ENCODE data around the gene NPBWR2.

Gene NPBWR2

GRCh38 chr20:64152906-64153305 lies 45.5 kb upstream of the NPBWR2 start:
- Histone ChIP-seq H3K36me3 (replicated peaks; ENCODE audit: insufficient read depth, low read length) (no peaks in the 10 kb centered on the region), H3K4me3 (ENCODE audit: low read length) (no peak overlapping the region), H3K4me1 (ENCODE audit: low read length) (no peaks in the 10 kb centered on the region), H3K9me3 (replicated peaks; ENCODE audit: insufficient read depth, low read length) (no peaks in the 10 kb centered on the region), H2AFZ (ENCODE audit: low read length) (no peak overlapping the region), H3F3A (ENCODE audit: insufficient read depth, low read length) (no peaks in the 10 kb centered on the region), H3K27ac (ENCODE audit: low read length) (no peak overlapping the region), H3K9me2 (replicated peaks; ENCODE audit: insufficient read depth, low read length) (no peaks in the 10 kb centered on the region), H3K9ac (ENCODE audit: low read length) (no peak overlapping the region), H3K27me3 (replicated peaks; ENCODE audit: insufficient read depth, low read length) (peaks cover 94% of the 10 kb centered on the region), H3K79me2 (ENCODE audit: low read length) (no peaks in the 10 kb centered on the region), H3K4me2 (ENCODE audit: low read depth, low read length) (no peak overlapping the region), H4K20me1 (ENCODE audit: insufficient read depth, low read length) (no peaks in the 10 kb centered on the region)
- TF ChIP-seq EZH2phosphoT487 (IDR thresholded peaks at IDR 0.05; ENCODE audit: low read length) (no peak), EZH2 (optimal IDR thresholded peaks at IDR 0.05; ENCODE audit: low read depth, low read length) (no peak), CTCF (IDR thresholded peaks at IDR 0.05; ENCODE audit: low read length) (no peak)
- no peak for DNase-seq

- Histone ChIP-seq H3K27me3 (replicated peaks; ENCODE audit: insufficient read depth, low read length) (peaks cover 97% of the 10 kb centered on the region), H3K9me2 (replicated peaks; ENCODE audit: insufficient read depth, low read length) (no peaks in the 10 kb centered on the region), H3K79me2 (ENCODE audit: low read length) (no peaks in the 10 kb centered on the region), H3K4me2 (ENCODE audit: low read depth, low read length) (no peak overlapping the region), H3K4me1 (ENCODE audit: low read length) (no peaks in the 10 kb centered on the region), H3K4me3 (ENCODE audit: low read length) (no peak overlapping the region), H3K27ac (ENCODE audit: low read length) (no peak overlapping the region), H3K36me3 (replicated peaks; ENCODE audit: insufficient read depth, low read length) (no peaks in the 10 kb centered on the region), H3F3A (ENCODE audit: insufficient read depth, low read length) (no peaks in the 10 kb centered on the region), H2AFZ (ENCODE audit: low read length) (no peak overlapping the region), H3K9ac (ENCODE audit: low read length) (no peak overlapping the region), H3K9me3 (replicated peaks; ENCODE audit: insufficient read depth, low read length) (no peaks in the 10 kb centered on the region), H4K20me1 (ENCODE audit: insufficient read depth, low read length) (no peaks in the 10 kb centered on the region)
- no peak for TF ChIP-seq CTCF (IDR thresholded peaks at IDR 0.05; ENCODE audit: low read length)
- no peak for DNase-seq
Observed at GRCh38 chr20:64151633-64152530, 44.5 kb upstream of the NPBWR2 start.

- Histone ChIP-seq H3K27ac (ENCODE audit: low read length) (no peak overlapping the region), H2AFZ (ENCODE audit: low read length) (no peak overlapping the region), H3K4me3 (ENCODE audit: low read length) (no peak overlapping the region), H3K9ac (ENCODE audit: low read length) (no peak overlapping the region), H3K79me2 (ENCODE audit: low read length) (no peaks in the 10 kb centered on the region), H3K9me2 (replicated peaks; ENCODE audit: insufficient read depth, low read length) (no peaks in the 10 kb centered on the region), H4K20me1 (ENCODE audit: insufficient read depth, low read length) (no peaks in the 10 kb centered on the region), H3K4me2 (ENCODE audit: low read depth, low read length) (no peak overlapping the region), H3K27me3 (replicated peaks; ENCODE audit: insufficient read depth, low read length) (peaks cover 91% of the 10 kb centered on the region), H3K36me3 (replicated peaks; ENCODE audit: insufficient read depth, low read length) (no peaks in the 10 kb centered on the region), H3F3A (ENCODE audit: insufficient read depth, low read length) (no peaks in the 10 kb centered on the region), H3K9me3 (replicated peaks; ENCODE audit: insufficient read depth, low read length) (no peaks in the 10 kb centered on the region), H3K4me1 (ENCODE audit: low read length) (no peaks in the 10 kb centered on the region)
- TF ChIP-seq EZH2 (optimal IDR thresholded peaks at IDR 0.05; ENCODE audit: low read depth, low read length): no peak
- TF ChIP-seq CTCF (IDR thresholded peaks at IDR 0.05; ENCODE audit: low read length): no peak
- TF ChIP-seq EZH2phosphoT487 (IDR thresholded peaks at IDR 0.05; ENCODE audit: low read length): no peak
- no peak for DNase-seq
Observed at GRCh38 chr20:64150756-64151632, 43.6 kb upstream of the NPBWR2 start.

Measured in MM.1S (cell line).